OCI-LY7 (cell line): ENCODE results near the gene RPA3. TPM values are rescaled to one million over a fixed set of nuclear protein-coding genes. Genes with fewer than 3 reads are reported as not detected.

ENCODE experiments used
- BruUV-seq: library from RNA; stranded (reverse); fragments of 400-500 nt; replicated peaks from 2 replicates; lab custom pipeline; 2021; lab: Mats Ljungman, UMichigan
- CTCF ChIA-PET: fragments of 300-600 bp; sonication (Branson Sonifier 250); formaldehyde crosslinking; loops from one replicate; lab custom pipeline; 2022; ENCODE audit warnings: antibody characterized with exemption; ENCODE audit not compliant: unreplicated experiment; lab: Charles Lee
- POLR2A ChIA-PET: fragments of 300-600 bp; sonication (Branson Sonifier 250); formaldehyde crosslinking; loops from one replicate; lab custom pipeline; 2022; ENCODE audit warnings: antibody characterized with exemption; lab: Charles Lee
- DNase-seq: peaks from one replicate; pipeline ENCODE4 v3.0.0-alpha.2; 2015; ENCODE audit warnings: low spot score
- H2AFZ ChIP-seq: fragments of 200-600 bp; sonication (generic), shearing (Covaris generic); 2 replicates; pipeline ENCODE4 v1.6.1; 2014; ENCODE audit warnings: mild to moderate bottlenecking, antibody characterized with exemption, low read length, moderate library complexity
- H3K27ac ChIP-seq: fragments of 200-600 bp; sonication (generic); 2 replicates; pipeline ENCODE4 v1.5.1; 2014; ENCODE audit warnings: mixed run types, low read depth, mild to moderate bottlenecking, moderate library complexity, low read length, inconsistent platforms; ENCODE audit not compliant: poor library complexity, severe bottlenecking
- H3K36me3 ChIP-seq: fragments of 200-600 bp; sonication (generic); 2 replicates; pipeline ENCODE4 v1.6.1; 2014; ENCODE audit warnings: mild to moderate bottlenecking, antibody characterized with exemption, low read length, moderate library complexity, mixed read lengths; ENCODE audit not compliant: insufficient read depth
- H3K4me1 ChIP-seq: fragments of 200-600 bp; sonication (generic); 2 replicates; pipeline ENCODE4 v1.5.1; 2014; ENCODE audit warnings: mild to moderate bottlenecking, low read length; ENCODE audit not compliant: insufficient read depth, poor library complexity, severe bottlenecking
- H3K4me2 ChIP-seq: fragments of 200-600 bp; sonication (generic); 2 replicates; pipeline ENCODE4 v1.6.1; 2014; ENCODE audit warnings: mild to moderate bottlenecking, low read length
- H3K4me3 ChIP-seq: fragments of 200-600 bp; sonication (generic); 2 replicates; pipeline ENCODE4 v1.5.1; 2014; ENCODE audit warnings: mild to moderate bottlenecking, low read depth, low read length; ENCODE audit not compliant: poor library complexity, severe bottlenecking
- H3K79me2 ChIP-seq: fragments of 200-600 bp; sonication (generic); 2 replicates; pipeline ENCODE4 v1.6.1; 2016; ENCODE audit warnings: low read depth, mild to moderate bottlenecking, low read length, moderate library complexity, mixed read lengths; ENCODE audit not compliant: insufficient read depth
- H3K9me2 ChIP-seq: fragments of 200-600 bp; sonication (generic); 2 replicates; pipeline ENCODE4 v1.6.1; 2016; ENCODE audit warnings: mild to moderate bottlenecking, low read length, mixed read lengths; ENCODE audit not compliant: insufficient read depth
- H3K9me3 ChIP-seq: fragments of 200-600 bp; sonication (generic); 2 replicates; pipeline ENCODE4 v1.6.1; 2014; ENCODE audit warnings: mild to moderate bottlenecking, mixed run types, low read length, mixed read lengths
- H4K20me1 ChIP-seq: fragments of 200-600 bp; sonication (generic); 2 replicates; pipeline ENCODE4 v1.6.1; 2014; ENCODE audit warnings: mild to moderate bottlenecking, antibody characterized with exemption, low read length, moderate library complexity, mixed read lengths; ENCODE audit not compliant: insufficient read depth
- EZH2phosphoT487 ChIP-seq: fragments of 200-600 bp; sonication (generic); IDR thresholded peaks from 2 replicates; pipeline ENCODE4 v1.6.1; 2018; ENCODE audit warnings: low read depth, borderline replicate concordance, mild to moderate bottlenecking, mixed run types, antibody characterized with exemption, low read length, moderate library complexity, mixed read lengths
- intact Hi-C: fragments of 100-400 bp; cut with micrococcal nuclease; formaldehyde crosslinking; loops from one replicate; pipeline ENCODE4 v1.10.0; 2022; ENCODE audit not compliant: unreplicated experiment
- total RNA-seq, 2 experiments: library from RNA; depleted of rRNA in 1 of 2; stranded (reverse); fragments of >200 nt in 1 of 2; shearing (Covaris generic) in 1 of 2; gene quantifications; 2 replicates each; pipeline ENCODE4 v1.2.3, GENCODE V29; 2014 to 2022
- TF ChIP-seq, protein P1 (sequence below): fragments of 200-600 bp; sonication (generic); conservative IDR thresholded peaks from 2 replicates; pipeline ENCODE4 v1.5.1; 2014; ENCODE audit warnings: mild to moderate bottlenecking, antibody characterized with exemption, low read length, moderate library complexity, mixed read lengths

The RPA3 gene
- total RNA-seq, 2 experiments from 2014 or later: 66.3 to 111 TPM

DNA sequence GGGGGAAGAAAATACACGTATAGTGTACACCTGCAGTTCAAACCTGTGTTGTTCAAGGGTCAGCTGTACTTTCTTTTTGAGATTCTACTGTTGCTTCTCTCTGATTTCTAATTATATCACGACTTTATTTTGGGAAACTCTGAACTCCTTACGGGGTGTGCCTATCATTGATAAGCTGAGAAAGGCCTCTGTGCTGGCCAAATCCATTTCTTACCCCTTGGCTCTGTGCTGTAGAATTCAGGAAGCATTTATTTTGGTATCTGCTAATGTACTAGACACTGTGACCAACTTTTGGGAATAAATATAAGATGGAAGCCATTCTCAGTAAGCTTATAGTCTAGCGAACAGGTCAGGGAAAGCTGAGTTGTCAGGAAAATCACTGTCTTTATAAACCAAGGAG, 26.9 kb upstream of the RPA3 start:
- no peak for DNase-seq
- Histone ChIP-seq H3K4me2 (no peak overlapping the region), H3K4me1 (no peaks in the 10 kb centered on the region), H3K9me2 (no peaks in the 10 kb centered on the region), H2AFZ (no peak overlapping the region), H3K9me3 (no peaks in the 10 kb centered on the region), H3K4me3 (no peak overlapping the region), H3K79me2 (no peaks in the 10 kb centered on the region), H3K36me3 (no peaks in the 10 kb centered on the region), H4K20me1 (no peaks in the 10 kb centered on the region), H3K27ac (no peak overlapping the region)
- CTCF ChIA-PET: no interaction called here
- intact Hi-C loops: no loop called here
- POLR2A ChIA-PET: interaction anchor here (0.7 to 2.7 kb wide), 4 partner anchors 11 to 253 kb away, joined by 3 to 8 read pairs (median 6); no protein-coding TSS in a partner anchor
- no TSS peak for BruUV-seq
- TF ChIP-seq EZH2phosphoT487: no peak
- TF ChIP-seq, protein P1, sequence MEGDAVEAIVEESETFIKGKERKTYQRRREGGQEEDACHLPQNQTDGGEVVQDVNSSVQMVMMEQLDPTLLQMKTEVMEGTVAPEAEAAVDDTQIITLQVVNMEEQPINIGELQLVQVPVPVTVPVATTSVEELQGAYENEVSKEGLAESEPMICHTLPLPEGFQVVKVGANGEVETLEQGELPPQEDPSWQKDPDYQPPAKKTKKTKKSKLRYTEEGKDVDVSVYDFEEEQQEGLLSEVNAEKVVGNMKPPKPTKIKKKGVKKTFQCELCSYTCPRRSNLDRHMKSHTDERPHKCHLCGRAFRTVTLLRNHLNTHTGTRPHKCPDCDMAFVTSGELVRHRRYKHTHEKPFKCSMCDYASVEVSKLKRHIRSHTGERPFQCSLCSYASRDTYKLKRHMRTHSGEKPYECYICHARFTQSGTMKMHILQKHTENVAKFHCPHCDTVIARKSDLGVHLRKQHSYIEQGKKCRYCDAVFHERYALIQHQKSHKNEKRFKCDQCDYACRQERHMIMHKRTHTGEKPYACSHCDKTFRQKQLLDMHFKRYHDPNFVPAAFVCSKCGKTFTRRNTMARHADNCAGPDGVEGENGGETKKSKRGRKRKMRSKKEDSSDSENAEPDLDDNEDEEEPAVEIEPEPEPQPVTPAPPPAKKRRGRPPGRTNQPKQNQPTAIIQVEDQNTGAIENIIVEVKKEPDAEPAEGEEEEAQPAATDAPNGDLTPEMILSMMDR: no peak

DNA sequence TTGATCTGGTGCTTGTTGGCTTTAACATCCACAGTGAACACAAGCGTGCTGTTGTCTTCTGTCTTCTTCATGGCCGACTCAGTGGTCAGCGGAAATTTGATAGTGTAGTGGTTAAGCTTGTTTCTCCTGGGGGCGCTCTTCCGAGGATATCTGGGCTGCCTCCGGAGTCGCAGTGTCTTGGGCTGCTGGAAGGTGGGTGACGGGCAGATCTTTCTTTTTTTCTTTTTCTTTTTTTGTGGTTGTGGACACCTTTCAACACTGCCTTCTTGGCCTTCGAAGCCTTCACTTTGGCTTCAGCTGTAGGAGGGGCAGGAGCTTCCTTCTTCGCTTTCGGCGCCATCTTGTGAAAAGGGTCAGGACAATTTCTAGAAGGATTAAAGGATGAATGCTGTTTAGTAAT, 23.8 kb upstream of the RPA3 start:
- POLR2A ChIA-PET: interaction anchor here (0.6 kb wide), 2 partner anchors 304 to 312 kb away, joined by 3 read pairs; no protein-coding TSS in a partner anchor
- DNase-seq: no peak
- H3K79me2 ChIP-seq: no peaks in the 10 kb centered on the region
- 0 out of 2 replicates have a peak, but pooled peaks cover 3% of the 10 kb centered on the region for H3K9me2 ChIP-seq
- CTCF ChIA-PET: no interaction called here
- H3K36me3 ChIP-seq: no peaks in the 10 kb centered on the region
- no peaks in the 10 kb centered on the region for H4K20me1 ChIP-seq
- H3K4me2 ChIP-seq: no peak overlapping the region
- TF ChIP-seq EZH2phosphoT487: no peak
- TF ChIP-seq, protein P1: 0 out of 2 replicates have a peak, but pooled peaks have one; percentile 18
- no peak overlapping the region for H2AFZ ChIP-seq
- no peaks in the 10 kb centered on the region for H3K4me1 ChIP-seq
- H3K4me3 ChIP-seq: no peak overlapping the region
- BruUV-seq: no TSS peak
- H3K9me3 ChIP-seq: no peaks in the 10 kb centered on the region
- H3K27ac ChIP-seq: no peak overlapping the region
- intact Hi-C loops: no loop called here

DNA sequence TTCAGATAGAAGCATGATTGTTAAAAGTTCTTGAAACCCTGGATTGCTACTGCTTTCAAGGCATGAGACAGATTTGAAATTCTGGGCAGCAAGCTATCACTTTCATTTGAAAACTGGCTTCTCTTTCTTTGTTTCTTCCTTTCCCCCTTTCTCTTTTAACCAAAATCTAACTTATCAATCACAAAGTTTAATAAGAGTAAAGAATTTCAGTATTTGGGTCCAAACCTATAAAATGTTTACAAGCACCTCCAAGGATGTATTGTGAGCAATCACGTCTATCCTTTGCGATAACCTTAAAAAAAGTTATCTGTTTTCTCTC, 21.6 kb upstream of the RPA3 start:
- Histone ChIP-seq H3K27ac (no peak overlapping the region), H3K4me2 (no peak overlapping the region), H4K20me1 (no peaks in the 10 kb centered on the region), H3K9me2 (0 out of 2 replicates have a peak, but pooled peaks cover 3% of the 10 kb centered on the region), H3K9me3 (no peaks in the 10 kb centered on the region), H3K4me1 (no peaks in the 10 kb centered on the region), H3K79me2 (no peaks in the 10 kb centered on the region), H2AFZ (no peak overlapping the region), H3K36me3 (no peaks in the 10 kb centered on the region), H3K4me3 (no peak overlapping the region)
- intact Hi-C loops: no loop called here
- TF ChIP-seq, protein P1: no peak
- no peak for TF ChIP-seq EZH2phosphoT487
- no TSS peak for BruUV-seq
- ChIA-PET CTCF (no interaction called here), POLR2A (interaction anchor here (1.0 to 1.3 kb wide), 2 partner anchors 27 to 29 kb away, joined by 3 read pairs; no protein-coding TSS in a partner anchor)
- DNase-seq: no peak
